NCI-H1048 (cell line): Measurements from ENCODE around the gene RPUSD4.
"Not testable (repeated sequence)": the region's sequence is repeated elsewhere in the genome, so short reads cannot be mapped to it uniquely, and the experiment has no call there.

Experiments used
- DNase-seq: peaks from one replicate; lab custom pipeline; 2025; lab: John Stamatoyannopoulos, UW

The RPUSD4 gene

DNA sequence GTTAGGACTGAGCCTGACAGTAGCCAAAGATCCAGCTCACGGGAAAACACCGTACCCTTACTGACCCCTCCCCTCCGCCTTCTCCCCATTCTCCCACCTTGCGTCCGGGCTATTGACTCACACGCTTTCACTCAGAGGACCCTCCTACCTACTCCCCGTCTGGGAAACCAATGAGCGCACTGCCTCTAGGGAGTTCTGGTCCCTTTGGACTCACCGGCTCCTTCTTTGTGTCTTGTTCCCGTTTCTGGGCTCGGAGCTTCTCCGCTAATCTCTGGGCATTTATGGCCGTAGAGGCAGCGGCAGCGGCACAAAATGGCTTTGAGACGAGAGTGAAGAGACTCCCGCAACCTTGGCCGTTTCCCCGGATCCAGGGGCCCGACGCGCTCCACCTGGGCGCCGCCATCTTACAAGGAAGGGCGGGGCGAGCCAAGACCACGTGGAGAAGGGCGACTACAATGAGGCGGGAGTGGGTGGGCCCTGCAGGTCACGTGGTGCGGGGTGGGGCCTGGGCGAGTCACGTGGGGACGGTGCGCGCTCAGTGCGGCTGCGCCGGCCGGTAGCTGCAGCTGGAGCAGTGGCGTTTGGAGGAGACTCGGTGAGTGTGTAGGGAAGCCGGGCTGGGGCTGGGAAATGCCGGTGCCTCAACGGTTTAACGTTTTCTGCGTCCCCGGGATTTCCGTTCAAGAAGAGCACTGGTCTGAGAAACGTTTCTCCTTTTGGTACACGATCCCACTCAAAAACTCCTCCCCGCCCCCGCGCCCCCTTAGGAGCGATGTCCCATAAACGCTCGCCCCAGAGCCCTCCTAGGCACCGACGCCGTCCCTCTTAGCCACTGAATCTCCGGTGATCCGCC, at the start of gene RPUSD4, which contains the start of gene FAM118B:
RPUSD4 (minus strand) TSS at position 415 of the 853 bp plus-strand sequence; CDS start at position 403, 12 bp downstream.
FAM118B (plus strand) TSS at position 547 of the 853 bp plus-strand sequence. CDS start 23,220 bp downstream, outside the sequence.
- DNase-seq: peak; percentile 81

DNA sequence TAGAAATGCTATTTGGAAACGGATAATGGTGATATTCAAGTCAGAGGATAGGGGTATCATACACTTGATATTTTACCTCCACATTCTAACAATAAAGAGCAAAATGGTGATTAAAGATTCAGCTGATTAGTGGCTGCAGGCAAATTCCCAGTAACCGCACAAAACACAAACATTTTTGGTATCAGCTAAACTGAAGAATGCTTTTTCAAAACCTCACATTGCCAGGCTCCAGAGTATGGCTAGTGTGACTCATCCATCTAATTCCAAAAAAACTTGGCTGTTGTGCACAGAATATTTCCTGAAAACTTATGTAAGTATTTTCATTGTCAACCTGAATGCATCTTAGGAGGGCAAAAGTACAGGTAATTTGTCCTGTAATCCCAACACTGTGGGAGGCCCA, 46.3 kb upstream of the RPUSD4 start:
- no peak for DNase-seq

- DNase-seq: no peak
These were observed 45.7 kb upstream of the RPUSD4 start for GRCh38 chr11:126257144-126257543.

- no peak for DNase-seq
These were observed 44.8 kb upstream of the RPUSD4 start for GRCh38 chr11:126256216-126256615.

DNA sequence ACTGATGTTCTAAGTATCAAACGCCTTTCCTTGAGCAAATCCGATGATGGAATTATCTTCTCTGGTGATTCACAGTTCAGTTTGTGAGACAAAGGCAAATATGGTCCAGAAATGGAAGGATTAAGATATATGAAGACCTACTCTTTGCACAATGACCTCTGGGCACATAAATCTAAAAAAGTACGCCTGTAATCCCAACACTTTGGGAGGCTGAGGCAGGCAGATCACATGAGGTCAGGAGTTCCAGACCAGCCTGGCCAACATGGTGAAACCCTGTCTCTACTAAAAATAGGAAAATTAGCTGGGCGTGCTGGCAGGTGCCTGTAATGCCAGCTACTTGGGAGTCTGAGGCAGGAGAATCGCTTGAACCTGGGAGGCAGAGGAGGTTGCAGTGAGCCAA, 44.1 kb upstream of the RPUSD4 start:
- DNase-seq: not testable (repeated sequence)

DNA sequence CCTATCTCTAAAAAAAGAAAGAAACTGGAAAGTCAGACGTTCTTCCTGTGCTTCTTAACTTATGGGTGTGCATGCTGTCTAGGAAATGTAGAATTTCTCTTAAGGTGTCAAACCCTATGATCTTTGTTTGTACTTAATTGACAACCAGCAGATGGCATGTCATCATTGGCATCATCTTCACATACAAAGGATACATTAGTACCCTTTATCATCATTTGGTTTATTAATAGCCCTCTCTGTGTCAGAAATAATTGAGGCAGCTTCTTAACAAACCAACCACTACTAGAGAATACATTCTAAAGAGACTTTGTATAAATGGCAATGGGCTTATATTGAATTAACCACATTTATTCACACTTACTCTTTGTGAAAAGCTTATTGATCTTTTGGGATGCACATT, 43.4 kb upstream of the RPUSD4 start:
- no peak for DNase-seq

- no peak for DNase-seq
These were observed 41.8 kb upstream of the RPUSD4 start for GRCh38 chr11:126253265-126253664.

- no peak for DNase-seq
These were observed 35.2 kb upstream of the RPUSD4 start for GRCh38 chr11:126246636-126247035.

DNA sequence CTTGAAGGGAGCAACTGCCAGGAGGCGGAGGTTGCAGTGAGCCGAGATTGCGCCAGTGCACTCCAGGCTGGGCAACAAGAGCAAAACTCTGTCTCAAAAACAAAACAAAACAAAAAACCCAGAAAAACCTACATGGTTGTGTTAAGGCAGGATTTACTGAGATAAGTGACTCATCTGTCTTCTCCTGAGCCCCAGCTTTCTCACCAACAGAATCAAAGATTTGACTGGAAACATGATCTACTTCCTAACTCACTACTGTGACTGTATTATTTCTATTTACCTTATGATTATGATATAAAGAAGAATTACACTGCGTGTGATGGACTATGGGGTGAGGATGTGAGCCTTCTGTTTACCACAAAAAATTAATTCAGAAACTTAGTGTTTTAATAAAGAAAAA, 21.9 kb upstream of the RPUSD4 start:
- no peak for DNase-seq

- DNase-seq: no peak
These were observed 21.2 kb upstream of the RPUSD4 start for GRCh38 chr11:126232683-126233082.

DNA sequence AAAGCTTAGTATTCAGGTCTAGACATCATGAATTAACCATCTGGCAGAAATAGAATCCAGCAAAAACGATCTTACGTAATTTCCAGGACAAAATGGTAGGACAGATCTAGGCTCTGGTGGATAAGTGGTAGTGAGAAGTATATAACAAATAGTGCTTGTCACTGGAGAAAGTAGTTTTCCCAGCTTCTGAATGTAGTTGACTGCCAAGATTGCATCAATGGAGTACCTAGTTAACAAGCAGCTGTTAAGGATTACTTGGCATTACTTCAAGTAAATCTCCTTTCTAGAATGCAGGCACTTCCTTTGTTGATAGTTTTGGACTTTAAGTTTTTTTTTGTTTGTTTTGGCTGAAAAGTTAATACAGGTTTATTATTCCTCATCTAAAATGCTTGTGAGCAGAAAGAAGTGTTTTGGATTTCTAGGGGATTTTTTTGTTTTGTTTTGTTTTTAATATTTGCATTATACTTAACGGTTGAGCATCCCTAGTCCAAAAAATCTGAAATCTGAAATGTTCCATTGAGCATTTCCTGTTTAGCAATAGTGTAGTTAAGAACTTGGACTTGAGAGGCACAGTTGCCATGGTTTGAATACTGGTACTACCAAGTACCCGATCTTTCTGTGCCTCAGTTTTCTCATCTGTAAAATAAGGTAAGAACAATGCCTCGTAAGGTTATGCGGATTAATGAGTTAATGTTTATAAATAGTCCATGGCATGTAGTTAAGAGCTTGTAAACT, 20.4 kb upstream of the RPUSD4 start:
- no peak for DNase-seq

DNA sequence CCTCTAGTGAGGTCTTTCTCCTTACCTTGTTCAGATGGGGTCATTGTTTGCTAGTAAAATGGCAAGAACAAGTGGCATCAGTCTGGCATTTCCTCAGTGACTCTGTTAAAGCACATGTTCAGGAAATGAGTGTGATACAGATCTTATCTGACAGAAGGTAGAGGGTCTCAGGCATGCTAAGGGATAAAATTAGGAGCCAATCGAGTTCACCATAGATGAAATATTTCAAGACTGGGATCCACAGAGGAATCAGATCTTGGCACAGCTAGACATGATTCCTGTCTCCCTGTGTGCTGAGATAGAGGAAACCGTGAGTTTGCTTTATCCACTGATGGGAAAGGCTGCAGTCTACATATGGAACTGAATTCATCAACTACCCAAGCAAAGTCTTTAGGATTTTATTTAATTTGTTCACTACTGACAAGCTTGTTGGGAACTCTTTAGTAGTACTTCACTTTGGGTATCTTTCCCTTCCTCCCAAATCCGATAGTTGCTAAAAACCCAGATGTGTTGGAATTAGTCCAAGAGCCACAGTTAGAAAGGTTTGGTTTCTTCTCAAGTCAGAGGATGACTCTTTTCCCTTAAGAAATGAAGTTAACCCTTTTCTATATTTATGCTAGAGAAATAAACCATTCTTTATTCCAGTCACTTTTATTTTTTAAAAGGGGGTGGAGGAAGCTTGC, 18.5 kb upstream of the RPUSD4 start:
- no peak for DNase-seq

- no peak for DNase-seq
These were observed 15.1 kb upstream of the RPUSD4 start for GRCh38 chr11:126226334-126227084.

- DNase-seq: no peak
These were observed 13.8 kb upstream of the RPUSD4 start for GRCh38 chr11:126225295-126225665.

DNA sequence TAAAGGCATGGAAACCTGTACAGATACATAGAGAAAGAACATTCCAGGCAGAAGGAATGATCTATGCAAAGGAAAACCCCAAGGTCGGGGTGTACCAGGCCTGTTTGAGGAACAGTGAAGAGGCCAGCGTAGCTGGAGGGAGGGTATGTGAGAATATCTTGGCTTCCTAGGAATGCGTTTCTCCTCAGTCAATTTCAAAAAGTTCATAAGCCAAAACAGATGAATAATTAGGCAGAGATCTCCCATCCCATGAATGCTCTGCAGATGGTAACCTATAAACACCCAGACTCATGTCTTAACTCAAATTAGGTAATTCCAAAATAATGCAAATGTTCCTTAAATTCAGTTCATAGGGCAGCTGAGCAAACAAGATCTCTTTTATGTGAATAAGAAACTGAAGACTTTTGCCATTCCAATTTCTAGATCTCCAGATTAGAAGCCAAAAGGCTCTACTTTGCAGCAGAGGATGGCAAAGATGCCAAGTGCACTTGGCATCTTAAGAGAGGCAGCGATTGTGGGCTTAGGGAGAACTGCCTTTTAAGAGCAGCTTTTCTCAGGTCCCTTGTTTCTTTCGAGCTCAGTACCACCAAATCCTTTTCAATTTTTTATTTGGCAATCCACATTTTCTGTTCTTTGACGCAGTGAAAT, 13.3 kb upstream of the RPUSD4 start:
- no peak for DNase-seq

DNA sequence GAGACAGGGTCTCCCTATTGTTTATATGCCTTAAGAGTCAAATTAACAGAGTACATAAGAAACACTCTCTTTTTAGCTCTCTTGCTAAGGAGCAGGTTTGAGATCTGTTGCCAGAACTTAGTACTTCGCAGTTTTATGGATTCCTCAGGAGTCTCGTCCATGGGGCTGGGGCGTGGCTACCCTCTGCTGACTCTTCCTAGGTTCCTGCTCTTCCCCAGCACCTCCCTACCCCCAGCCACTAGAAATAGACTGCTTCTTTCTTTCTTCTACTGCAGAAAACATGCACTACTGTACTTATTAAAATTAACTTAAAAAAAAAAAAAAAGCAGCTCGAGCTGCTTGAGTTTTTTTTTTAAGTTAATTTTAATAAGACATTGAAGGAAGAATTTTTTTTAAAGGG, 8.1 kb upstream of the RPUSD4 start:
- DNase-seq: no peak

- no peak for DNase-seq
These were observed 6.0 kb upstream of the RPUSD4 start for GRCh38 chr11:126217491-126217890.

GRCh38 chr11:126216526-126217305, 5.3 kb upstream of the RPUSD4 start:
- no peak for DNase-seq

GRCh38 chr11:126214841-126215240, 3.4 kb upstream of the RPUSD4 start:
- DNase-seq: no peak

- no peak for DNase-seq
These were observed 3.0 kb upstream of the RPUSD4 start for GRCh38 chr11:126214441-126214840.
